ENCODE measurements around the gene GALNT11.
"Not testable (repeated sequence)": the region's sequence is repeated elsewhere in the genome, so short reads cannot be mapped to it uniquely, and the experiment has no call there.

GALNT11 gene

GRCh38 chr7:152078025-152078424 lies 52.6 kb downstream of the GALNT11 start:
- DNase-seq (no peak), ATAC-seq (no peak)
- H3K27ac Mint-ChIP-seq, result no peak overlapping the region
- H3K4me3 Mint-ChIP-seq, result no peak overlapping the region
- H3K27me3 Mint-ChIP-seq, result no peaks in the 10 kb centered on the region
- peaks cover 59% of the 10 kb centered on the region for H3K4me1 Mint-ChIP-seq
- H3K9me3 Mint-ChIP-seq, result no peaks in the 10 kb centered on the region

GRCh38 chr7:152078786-152079185 lies 53.3 kb downstream of the GALNT11 start:
- no peaks in the 10 kb centered on the region for H3K9me3 Mint-ChIP-seq
- no peaks in the 10 kb centered on the region for H3K27me3 Mint-ChIP-seq
- peaks cover 59% of the 10 kb centered on the region for H3K4me1 Mint-ChIP-seq
- peak overlapping the region in 1 of 2 donors; percentile 16 for H3K4me3 Mint-ChIP-seq
- DNase-seq, result no peak
- peak overlapping the region in 1 of 2 donors; percentile 82 for H3K27ac Mint-ChIP-seq
- ATAC-seq, result no peak

- no peak overlapping the region for H3K27ac Mint-ChIP-seq
- H3K9me3 Mint-ChIP-seq, result no peaks in the 10 kb centered on the region
- peaks cover 48% of the 10 kb centered on the region for H3K4me1 Mint-ChIP-seq
- DNase-seq (no peak), ATAC-seq (no peak)
- H3K27me3 Mint-ChIP-seq, result no peaks in the 10 kb centered on the region
- H3K4me3 Mint-ChIP-seq, result no peak overlapping the region
Observed at GRCh38 chr7:152081088-152081487, 55.6 kb downstream of the GALNT11 start.

- H3K9me3 Mint-ChIP-seq, DNase-seq, ATAC-seq, H3K4me3 Mint-ChIP-seq, H3K27ac Mint-ChIP-seq, H3K27me3 Mint-ChIP-seq: not testable (repeated sequence)
- H3K4me1 Mint-ChIP-seq, result peaks cover 38% of the 10 kb centered on the region
Observed at GRCh38 chr7:152082073-152082721, 56.7 kb downstream of the GALNT11 start.

GRCh38 chr7:152085131-152085530 lies 59.7 kb downstream of the GALNT11 start:
- Mint-ChIP-seq H3K27ac (no peak overlapping the region), H3K4me1 (peaks cover 14% of the 10 kb centered on the region), H3K27me3 (no peaks in the 10 kb centered on the region), H3K9me3 (peaks cover 18 to 22% of the 10 kb centered on the region in 2 donors), H3K4me3 (no peak overlapping the region)
- no peak for DNase-seq
- ATAC-seq, result no peak

GRCh38 chr7:152086513-152086912 lies 61.0 kb downstream of the GALNT11 start:
- H3K27me3 Mint-ChIP-seq, result no peaks in the 10 kb centered on the region
- H3K4me1 Mint-ChIP-seq, result peaks cover 14% of the 10 kb centered on the region
- no peak overlapping the region for H3K4me3 Mint-ChIP-seq
- no peak for DNase-seq
- H3K9me3 Mint-ChIP-seq, result peaks cover 18 to 29% of the 10 kb centered on the region in 2 donors
- no peak overlapping the region for H3K27ac Mint-ChIP-seq
- no peak for ATAC-seq

- peak overlapping the region in 1 of 2 donors; percentile 54 for H3K27ac Mint-ChIP-seq
- no peaks in the 10 kb centered on the region for H3K27me3 Mint-ChIP-seq
- peaks cover 18 to 29% of the 10 kb centered on the region in 2 donors for H3K9me3 Mint-ChIP-seq
- no peaks in the 10 kb centered on the region for H3K4me1 Mint-ChIP-seq
- ATAC-seq, result no peak
- no peak overlapping the region for H3K4me3 Mint-ChIP-seq
- no peak for DNase-seq
Observed at GRCh38 chr7:152089183-152089582, 63.7 kb downstream of the GALNT11 start.

- Mint-ChIP-seq H3K9me3 (peaks cover 18 to 29% of the 10 kb centered on the region in 2 donors), H3K27me3 (no peaks in the 10 kb centered on the region), H3K27ac (no peak overlapping the region), H3K4me1 (no peaks in the 10 kb centered on the region), H3K4me3 (no peak overlapping the region)
- DNase-seq (no peak), ATAC-seq (no peak)
Observed at GRCh38 chr7:152090747-152091146, 65.3 kb downstream of the GALNT11 start.

- DNase-seq, result no peak
- Mint-ChIP-seq H3K4me1 (no peaks in the 10 kb centered on the region), H3K27me3 (no peaks in the 10 kb centered on the region), H3K9me3 (peaks cover 8 to 17% of the 10 kb centered on the region in 2 donors), H3K27ac (no peak overlapping the region), H3K4me3 (no peak overlapping the region)
- ATAC-seq, result no peak
Observed at GRCh38 chr7:152093717-152094116, 68.2 kb downstream of the GALNT11 start.

- H3K27ac Mint-ChIP-seq, result no peak overlapping the region
- no peak overlapping the region for H3K4me3 Mint-ChIP-seq
- no peak for ATAC-seq
- no peaks in the 10 kb centered on the region for H3K27me3 Mint-ChIP-seq
- H3K4me1 Mint-ChIP-seq, result no peaks in the 10 kb centered on the region
- peaks cover 0 to 2% of the 10 kb centered on the region in 2 donors for H3K9me3 Mint-ChIP-seq
- DNase-seq, result no peak
Observed at GRCh38 chr7:152095771-152096170, 70.3 kb downstream of the GALNT11 start.

GRCh38 chr7:152097330-152097729 lies 71.9 kb downstream of the GALNT11 start:
- Mint-ChIP-seq H3K4me3 (no peak overlapping the region), H3K27ac (no peak overlapping the region), H3K9me3 (no peaks in the 10 kb centered on the region), H3K4me1 (no peaks in the 10 kb centered on the region), H3K27me3 (no peaks in the 10 kb centered on the region)
- ATAC-seq (no peak), DNase-seq (no peak)

- Mint-ChIP-seq H3K27me3 (no peaks in the 10 kb centered on the region), H3K4me1 (no peaks in the 10 kb centered on the region), H3K4me3 (no peak overlapping the region), H3K9me3 (no peaks in the 10 kb centered on the region), H3K27ac (peak overlapping the region in 1 of 2 donors; percentile 59)
- DNase-seq, result no peak
- no peak for ATAC-seq
Observed at GRCh38 chr7:152103066-152103465, 77.6 kb downstream of the GALNT11 start.

- Mint-ChIP-seq H3K4me1 (no peaks in the 10 kb centered on the region), H3K27ac (peak overlapping the region in 1 of 2 donors; percentile 49), H3K9me3 (no peaks in the 10 kb centered on the region), H3K4me3 (no peak overlapping the region), H3K27me3 (no peaks in the 10 kb centered on the region)
- DNase-seq (no peak), ATAC-seq (no peak)
Observed at GRCh38 chr7:152103691-152104090, 78.2 kb downstream of the GALNT11 start.

- ATAC-seq (no peak), DNase-seq (no peak)
- H3K9me3 Mint-ChIP-seq, result no peaks in the 10 kb centered on the region
- H3K4me3 Mint-ChIP-seq, result no peak overlapping the region
- no peaks in the 10 kb centered on the region for H3K27me3 Mint-ChIP-seq
- H3K27ac Mint-ChIP-seq, result peak overlapping the region in 1 of 2 donors; percentile 56
- H3K4me1 Mint-ChIP-seq, result no peaks in the 10 kb centered on the region
Observed at GRCh38 chr7:152105205-152105604, 79.7 kb downstream of the GALNT11 start.

- Mint-ChIP-seq H3K27me3 (no peaks in the 10 kb centered on the region), H3K9me3 (no peaks in the 10 kb centered on the region), H3K27ac (peak overlapping the region in 1 of 2 donors; percentile 10), H3K4me3 (no peak overlapping the region), H3K4me1 (no peaks in the 10 kb centered on the region)
- DNase-seq, result no peak
- ATAC-seq, result no peak
Observed at GRCh38 chr7:152106990-152107389, 81.5 kb downstream of the GALNT11 start.

GRCh38 chr7:152107945-152108344 lies 82.5 kb downstream of the GALNT11 start:
- Mint-ChIP-seq H3K9me3 (no peaks in the 10 kb centered on the region), H3K4me3 (no peak overlapping the region), H3K4me1 (no peaks in the 10 kb centered on the region), H3K27me3 (no peaks in the 10 kb centered on the region), H3K27ac (peak overlapping the region in 1 of 2 donors; percentile 31)
- no peak for ATAC-seq
- no peak for DNase-seq

GRCh38 chr7:152108359-152108758 lies 82.9 kb downstream of the GALNT11 start:
- no peak overlapping the region for H3K27ac Mint-ChIP-seq
- no peaks in the 10 kb centered on the region for H3K4me1 Mint-ChIP-seq
- H3K27me3 Mint-ChIP-seq, result no peaks in the 10 kb centered on the region
- no peak overlapping the region for H3K4me3 Mint-ChIP-seq
- ATAC-seq, result no peak
- no peak for DNase-seq
- H3K9me3 Mint-ChIP-seq, result no peaks in the 10 kb centered on the region

All from stimulated activated naive CD8-positive, alpha-beta T cell treated with anti-CD3 and anti-CD28 coated beads, Interleukin-15, amount 100 ng/mL, for 72 hours (primary cell).